HG03439 (cell line): Measurements from ENCODE around the gene GNG4.
"Not testable (repeated sequence)": the region's sequence is repeated elsewhere in the genome, so short reads cannot be mapped to it uniquely, and the experiment has no call there.

Experiments
- ATAC-seq: cut with Tn5 transposase; IDR thresholded peaks from one replicate; pipeline ENCODE4 v1.9.1; 2021; ENCODE audit warnings: mild to moderate bottlenecking, moderate library complexity; ENCODE audit not compliant: unreplicated experiment

The GNG4 gene

GRCh38 chr1:235650341-235651169 lies 971 bp upstream of the GNG4 start:
- ATAC-seq, result no peak

GRCh38 chr1:235648954-235649367 lies 623 bp downstream of the GNG4 start:
- ATAC-seq, result no peak

GRCh38 chr1:235648407-235648907 lies 1.1 kb downstream of the GNG4 start:
- ATAC-seq, result no peak

- ATAC-seq, result not testable (repeated sequence)
Observed at GRCh38 chr1:235647537-235647936, 2.0 kb downstream of the GNG4 start.

DNA sequence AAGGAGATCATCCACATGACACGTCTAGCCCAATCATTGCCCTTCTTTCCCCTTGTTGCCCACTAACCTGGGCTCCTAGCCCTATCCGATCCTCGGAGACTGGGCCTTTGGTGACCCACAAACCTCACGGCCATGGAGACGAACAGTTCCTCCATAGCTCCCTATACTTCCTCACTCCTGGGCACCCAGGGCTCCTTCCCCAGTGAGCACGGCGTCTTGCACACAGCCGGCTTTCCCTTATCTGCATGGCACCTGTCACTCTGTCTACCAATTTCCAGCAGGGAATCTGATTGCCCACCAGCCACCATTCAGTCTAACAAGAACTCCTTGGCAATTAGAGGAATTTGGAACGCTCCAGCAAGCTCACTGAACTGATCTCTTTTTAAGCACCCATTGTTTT lies 3.1 kb downstream of the GNG4 start:
- ATAC-seq, result no peak

DNA sequence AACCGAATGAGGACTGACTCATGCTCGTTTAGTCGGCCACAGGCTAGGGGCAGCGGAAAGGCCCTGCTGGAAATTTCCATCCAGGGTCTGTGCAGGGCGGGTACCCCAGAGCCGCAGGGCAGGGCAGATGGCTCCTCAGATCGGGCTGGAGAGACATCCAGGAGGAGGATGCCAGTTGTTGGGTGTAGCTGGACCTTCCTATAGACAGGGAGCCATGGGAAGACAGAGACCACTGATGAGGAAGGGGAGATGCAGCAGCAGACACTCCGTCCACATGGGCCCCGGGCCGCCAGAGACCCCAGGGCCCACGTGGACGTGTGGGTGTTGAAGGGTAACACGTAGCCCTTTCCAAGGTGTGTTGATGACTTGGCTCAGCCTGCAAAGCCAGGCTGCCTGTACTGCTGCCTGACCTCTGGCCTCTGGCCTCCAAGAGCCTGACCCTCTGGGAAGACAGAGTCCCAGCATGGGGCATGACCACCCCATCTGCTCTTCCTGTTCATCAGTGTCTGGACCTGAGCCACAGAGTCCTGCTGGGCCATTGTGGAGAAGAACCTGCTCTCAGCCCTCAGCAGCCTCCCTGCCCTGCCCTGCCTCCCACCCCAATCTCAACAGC lies 4.8 kb downstream of the GNG4 start:
- ATAC-seq, result no peak

- no peak for ATAC-seq
Observed at GRCh38 chr1:235643837-235644692, 5.5 kb downstream of the GNG4 start.

GRCh38 chr1:235642943-235643371 lies 6.6 kb downstream of the GNG4 start:
- ATAC-seq, result no peak

DNA sequence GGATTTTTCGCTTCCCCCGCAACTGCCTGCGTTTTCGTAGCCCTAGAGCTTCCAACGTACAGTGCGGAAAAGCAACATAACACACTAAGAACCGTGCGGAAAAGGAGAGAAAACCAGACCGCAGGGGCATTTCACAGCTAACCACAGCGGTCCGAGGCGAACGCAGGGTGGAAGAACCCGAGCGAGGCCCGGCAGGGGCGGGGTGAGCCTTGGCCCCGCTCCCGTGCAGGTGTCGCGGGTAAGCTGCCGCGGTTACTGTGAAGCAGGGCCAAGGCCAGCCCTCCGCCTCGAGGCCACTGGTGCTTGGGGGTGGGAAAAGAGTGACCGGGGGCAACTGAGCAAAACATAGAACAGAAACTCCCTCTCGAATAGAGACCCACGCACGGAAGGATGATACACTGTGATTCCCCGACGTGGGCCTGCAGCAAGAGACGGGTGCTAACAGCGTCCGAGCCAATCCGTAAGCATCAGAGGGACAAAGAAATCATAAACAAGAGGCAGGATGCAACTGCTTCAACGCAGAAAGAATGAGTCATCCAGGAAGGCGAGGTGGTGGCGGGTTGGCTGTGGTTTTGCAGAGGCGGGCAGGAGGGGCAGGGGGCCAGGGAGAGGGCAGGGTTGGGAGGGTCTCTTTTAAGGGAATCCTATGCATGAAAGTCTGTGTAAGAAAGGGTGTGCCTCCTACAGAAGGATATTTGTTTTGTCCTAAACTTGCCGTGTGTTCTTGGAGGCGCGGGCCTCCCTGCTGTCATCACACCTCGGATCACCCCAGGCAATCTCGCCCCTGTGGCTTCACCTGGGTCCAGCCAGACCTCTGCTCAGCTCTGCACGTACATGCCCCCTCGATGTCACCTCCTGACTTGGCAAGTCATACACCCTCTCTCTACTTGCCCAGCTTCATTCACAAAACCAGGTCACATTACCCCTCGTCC lies 7.3 kb downstream of the GNG4 start:
- peak; percentile 48 for ATAC-seq

DNA sequence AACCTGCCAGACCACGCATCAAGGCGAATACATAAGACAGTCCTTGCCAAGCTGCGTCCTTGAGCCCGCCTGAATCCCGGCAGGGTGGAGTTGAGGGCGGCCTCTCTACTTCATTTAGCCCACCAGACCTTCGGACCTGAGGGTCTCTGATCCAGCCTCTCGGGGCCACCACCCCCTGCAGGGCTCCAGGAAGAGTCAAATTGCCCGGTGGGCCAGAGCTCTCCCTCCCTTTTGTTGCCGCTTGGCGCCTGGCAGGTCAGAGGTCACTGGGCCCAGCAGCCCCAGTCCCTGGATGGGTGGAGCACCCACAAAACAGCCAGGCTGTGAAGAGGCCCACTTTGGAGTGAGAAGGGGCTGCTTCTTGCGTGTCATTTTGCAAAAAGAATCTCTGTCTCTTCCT lies 9.0 kb downstream of the GNG4 start:
- no peak for ATAC-seq

- ATAC-seq, result no peak
Observed at GRCh38 chr1:235639226-235640205, 10.1 kb downstream of the GNG4 start.

GRCh38 chr1:235638612-235639011 lies 11.0 kb downstream of the GNG4 start:
- ATAC-seq, result not testable (repeated sequence)

DNA sequence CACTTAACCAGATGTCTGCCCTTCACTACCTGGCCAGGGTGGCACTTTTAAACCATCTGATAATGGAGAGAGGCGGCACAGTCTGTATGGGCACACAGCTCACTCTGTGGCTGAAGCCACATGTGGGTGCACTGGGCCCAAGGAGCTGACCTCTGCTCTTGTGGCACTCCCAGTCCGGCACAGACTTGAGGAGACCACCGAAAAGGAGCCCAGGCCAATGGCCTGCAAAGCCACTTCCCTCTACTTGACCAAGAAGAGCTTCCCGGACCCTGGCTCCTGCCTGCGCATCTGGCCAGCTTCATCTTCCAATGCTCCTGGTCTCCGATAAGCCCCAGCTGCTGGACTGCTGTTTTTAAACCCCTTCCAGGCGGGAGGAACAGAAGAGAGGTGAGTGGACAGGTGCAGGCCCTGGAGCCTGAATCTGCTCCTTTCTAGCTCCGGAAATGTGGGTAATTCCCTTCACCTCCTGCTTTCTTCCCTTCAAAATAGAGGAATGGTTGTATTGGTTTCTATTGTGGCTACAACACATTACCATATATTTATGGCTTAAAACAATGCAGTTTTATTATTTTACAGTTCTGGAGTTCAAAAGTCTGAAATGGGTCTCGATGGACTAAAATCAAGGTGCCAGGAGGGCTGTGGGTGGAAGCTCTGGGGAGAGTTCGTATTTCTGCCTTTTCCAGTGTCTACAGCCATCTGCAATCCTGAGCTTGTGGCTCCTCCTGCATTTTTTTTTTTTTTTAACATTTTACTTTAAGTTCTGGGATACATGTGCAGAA lies 11.6 kb downstream of the GNG4 start:
- no peak for ATAC-seq

GRCh38 chr1:235635938-235636662 lies 13.5 kb downstream of the GNG4 start:
- ATAC-seq, result no peak

- peak; percentile 64 for ATAC-seq
Observed at GRCh38 chr1:235632506-235633401, 16.8 kb downstream of the GNG4 start.

GRCh38 chr1:235631816-235632215 lies 17.8 kb downstream of the GNG4 start:
- ATAC-seq, result no peak
